ENCODE data around the gene ZNF33A.
"Not testable (repeated sequence)": the region's sequence is repeated elsewhere in the genome, so short reads cannot be mapped to it uniquely, and the experiment has no call there.

Gene ZNF33A

DNA sequence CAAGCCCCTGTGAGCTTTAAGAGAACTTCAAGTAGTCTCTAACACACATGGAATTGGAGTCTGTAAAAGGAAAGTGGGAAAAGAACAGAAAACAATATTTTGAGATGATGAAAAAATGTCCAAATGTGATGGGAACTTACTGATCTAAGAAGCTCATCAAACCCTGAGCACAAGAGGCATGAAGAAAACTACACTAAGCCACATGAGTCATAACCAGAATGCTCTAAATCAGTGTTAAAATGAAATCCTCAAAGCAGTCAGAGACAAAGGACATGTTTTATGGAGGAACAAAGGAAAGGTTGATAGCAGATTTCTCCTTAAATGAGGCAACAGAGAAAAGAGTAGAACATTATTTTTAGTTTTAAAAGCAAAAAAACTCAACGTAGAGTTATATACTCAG, 37.2 kb downstream of the ZNF33A start:
- no peak for DNase-seq

DNA sequence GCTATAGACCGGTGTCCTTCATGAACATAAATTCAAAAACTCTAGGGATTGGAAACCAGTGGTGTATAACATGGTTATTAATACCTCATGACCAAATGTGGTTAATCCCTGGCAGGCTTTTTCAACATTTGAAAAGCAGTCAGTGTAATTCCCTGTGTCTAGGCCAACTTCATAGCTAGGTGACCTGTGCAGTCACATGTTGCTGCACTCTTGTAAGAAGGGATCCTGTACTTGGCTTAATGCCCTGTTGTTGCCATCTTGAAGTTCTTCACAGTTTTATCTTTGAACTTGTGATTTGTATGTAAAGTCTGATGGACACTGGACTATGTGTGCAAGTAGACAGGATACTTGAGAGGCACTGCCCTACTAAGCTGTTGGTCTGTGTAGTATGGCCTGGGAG, 39.7 kb downstream of the ZNF33A start:
- no peak for DNase-seq

DNA sequence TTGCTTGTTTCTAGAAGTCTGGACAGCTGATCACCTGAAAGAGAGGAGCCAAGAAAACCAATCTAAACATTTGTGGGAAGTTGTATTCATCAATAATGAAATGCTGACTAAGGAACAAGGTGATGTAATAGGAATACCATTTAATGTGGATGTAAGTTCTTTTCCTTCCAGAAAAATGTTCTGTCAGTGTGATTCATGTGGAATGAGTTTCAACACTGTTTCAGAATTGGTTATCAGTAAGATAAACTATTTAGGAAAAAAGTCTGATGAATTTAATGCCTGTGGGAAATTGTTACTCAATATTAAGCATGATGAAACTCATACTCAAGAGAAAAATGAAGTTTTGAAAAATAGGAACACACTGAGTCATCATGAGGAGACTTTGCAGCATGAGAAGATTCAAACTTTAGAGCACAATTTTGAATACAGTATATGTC, 43.9 kb downstream of the ZNF33A start:
- DNase-seq, result no peak

DNA sequence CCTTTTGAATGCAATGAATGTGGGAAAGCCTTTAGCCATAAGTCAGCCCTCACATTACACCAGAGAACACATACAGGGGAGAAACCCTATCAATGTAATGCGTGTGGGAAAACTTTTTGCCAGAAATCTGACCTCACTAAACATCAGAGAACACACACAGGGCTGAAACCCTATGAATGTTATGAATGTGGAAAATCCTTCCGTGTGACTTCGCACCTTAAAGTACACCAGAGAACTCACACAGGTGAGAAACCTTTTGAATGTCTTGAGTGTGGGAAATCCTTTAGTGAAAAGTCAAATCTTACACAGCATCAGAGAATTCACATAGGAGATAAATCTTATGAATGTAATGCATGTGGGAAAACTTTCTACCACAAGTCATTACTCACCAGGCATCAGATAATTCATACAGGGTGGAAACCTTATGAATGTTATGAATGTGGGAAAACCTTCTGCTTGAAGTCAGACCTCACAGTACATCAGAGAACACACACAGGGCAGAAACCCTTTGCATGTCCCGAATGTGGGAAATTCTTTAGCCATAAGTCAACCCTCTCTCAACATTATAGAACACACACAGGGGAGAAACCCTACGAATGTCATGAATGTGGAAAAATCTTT, 44.9 kb downstream of the ZNF33A start:
- DNase-seq, result not testable (repeated sequence)

DNA sequence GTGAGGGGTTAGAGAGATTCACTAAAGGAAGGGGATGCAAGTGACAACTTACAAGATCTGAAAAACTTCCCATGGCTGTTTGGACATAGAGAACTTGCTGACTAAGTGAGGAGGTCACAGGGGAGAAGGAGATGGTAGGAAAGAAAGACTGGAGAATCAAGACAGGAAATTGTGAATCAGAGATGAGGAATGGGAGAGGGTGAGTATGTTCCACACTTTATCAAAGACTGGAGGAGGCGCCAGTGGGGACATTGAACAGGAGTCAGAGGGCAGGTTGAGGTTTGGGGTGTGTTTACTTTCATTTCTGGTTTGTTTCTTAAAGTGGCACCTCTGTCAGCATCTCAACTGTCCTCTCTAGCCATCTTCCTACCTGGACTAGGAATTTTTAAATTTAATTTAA, 59.2 kb downstream of the ZNF33A start:
- DNase-seq, result not testable (repeated sequence)

DNA sequence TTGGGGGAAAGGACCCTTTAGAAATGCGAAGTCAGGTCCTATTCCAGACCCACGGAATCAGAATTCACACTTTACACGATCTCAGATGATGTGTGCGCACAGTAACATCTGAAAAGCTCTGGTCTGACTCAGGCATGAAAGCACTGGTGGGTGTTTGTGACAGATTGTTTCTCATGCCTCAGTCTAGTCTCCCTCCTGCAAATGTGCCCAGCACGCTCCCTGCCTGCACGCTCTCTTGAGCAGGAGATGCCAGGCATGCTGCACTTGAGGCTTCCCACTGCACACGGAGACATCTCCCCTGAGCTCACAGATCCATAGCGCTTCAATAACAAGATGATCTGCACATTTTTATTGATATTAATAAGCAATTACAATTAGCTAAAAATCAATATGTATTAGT, 60.0 kb downstream of the ZNF33A start:
- DNase-seq, result no peak

DNA sequence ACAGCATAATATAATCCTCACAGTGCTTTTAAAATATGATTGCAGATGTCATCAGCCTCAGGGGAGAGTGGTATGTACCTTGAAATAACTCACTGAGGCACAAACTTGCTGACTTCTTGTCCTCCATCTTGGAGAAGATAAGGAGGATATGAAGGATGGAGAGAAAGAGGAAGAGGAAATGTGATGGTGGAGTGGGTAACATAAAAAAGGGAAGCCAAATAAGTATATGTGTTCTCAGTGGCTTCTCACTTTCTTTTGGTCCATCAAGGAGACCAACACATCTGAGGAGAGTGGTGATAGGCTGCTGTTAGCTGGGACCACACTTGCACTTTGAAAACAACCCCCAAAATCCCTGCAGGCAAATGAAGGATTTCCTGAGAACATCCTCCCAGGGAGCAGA, 62.1 kb downstream of the ZNF33A start:
- no peak for DNase-seq

DNA sequence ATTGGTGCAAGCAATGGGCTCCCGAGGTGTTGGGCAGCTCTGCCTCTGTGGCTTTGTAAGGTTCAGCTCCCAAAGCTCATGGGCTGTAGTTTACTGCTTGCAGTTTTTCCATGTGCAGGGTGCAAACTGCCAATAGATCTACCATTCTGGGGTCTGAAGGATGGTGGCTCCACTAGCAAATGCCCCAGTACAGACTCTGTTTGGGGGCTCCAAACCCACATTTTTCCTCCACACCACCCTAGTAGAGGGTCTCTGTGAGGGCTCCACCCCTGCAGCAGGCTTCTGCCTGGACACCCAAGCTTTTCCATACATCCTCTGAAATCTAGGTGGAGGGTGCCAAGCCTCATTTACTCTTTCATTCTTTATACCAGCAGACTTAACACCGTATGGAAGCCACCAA, 66.2 kb downstream of the ZNF33A start:
- no peak for DNase-seq

DNA sequence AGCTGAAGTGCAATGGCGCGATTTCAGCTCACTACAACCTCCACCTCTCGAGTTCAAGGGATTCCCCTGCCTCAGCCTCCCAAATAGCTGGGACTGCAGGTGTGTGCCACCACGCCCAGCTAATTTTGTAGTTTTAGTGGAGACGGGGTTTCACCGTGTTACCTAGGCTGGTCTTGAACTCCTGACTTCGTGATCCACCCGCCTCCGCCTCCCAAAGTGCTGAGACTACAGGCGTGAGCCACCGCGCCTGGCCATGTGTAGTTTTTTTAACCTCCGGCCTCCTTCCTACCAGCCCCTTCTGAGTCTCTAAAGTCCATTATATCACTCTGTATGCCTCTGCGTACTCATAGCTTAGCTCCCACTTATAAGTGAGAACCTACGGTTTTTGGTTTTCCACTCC, 82.8 kb downstream of the ZNF33A start:
- not testable (repeated sequence) for DNase-seq

DNA sequence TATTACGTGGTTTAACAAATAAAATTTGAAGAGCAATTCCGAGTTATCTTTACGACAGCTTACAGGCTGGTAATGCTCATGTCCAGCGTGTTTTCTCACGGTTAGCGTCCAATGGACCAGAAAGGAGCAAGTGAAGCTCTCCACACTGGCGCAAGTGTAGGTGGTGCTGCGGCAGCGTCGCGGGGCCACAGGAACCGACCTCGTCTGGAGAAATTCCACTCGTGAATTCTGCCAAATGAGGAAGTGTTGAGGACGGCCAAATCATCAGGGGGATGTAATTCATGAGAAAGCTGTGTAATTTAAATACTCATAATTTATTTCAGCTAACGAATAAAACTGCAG, 83.3 kb downstream of the ZNF33A start:
- no peak for DNase-seq

DNA sequence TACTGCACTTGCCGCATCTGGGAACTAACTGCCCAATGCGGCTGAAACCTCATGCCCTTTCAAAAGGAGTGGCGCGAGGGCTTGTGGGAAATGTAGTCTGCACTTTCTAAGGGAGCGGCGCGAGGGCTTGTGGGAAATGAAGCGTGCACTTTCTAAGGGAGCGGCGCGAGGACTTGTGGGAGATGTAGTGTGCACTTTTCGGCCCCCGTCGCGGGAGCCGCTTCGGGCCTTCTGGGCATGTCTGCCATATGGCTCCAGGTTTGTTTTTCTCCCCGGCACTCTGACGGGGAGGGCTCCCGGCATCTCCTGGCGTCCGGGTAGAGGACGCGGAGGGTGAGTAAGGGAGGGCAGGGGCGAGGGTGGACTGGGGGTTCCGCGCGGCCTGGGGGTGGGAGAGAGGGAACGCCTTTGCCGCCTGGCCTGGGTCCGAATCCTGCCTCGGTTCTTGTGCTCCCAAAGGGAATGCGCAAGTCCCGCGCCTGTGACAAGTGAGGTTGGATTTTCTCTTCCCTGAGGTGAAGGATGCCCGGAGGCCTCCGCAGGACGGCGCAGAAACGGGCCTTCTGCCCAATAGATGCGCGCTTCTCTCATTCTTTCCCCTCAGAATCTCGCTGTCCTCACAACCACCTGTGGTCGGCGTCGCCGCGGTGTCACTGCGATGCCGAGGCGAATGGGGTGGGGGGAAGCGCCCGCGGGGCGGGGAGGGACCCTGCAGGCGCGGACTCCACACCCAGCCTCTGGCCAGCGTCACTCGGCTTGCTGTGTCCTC, 83.9 kb downstream of the ZNF33A start, which contains the start of gene ZNF37A:
ZNF37A (plus strand) TSS at position 180 of the 769 bp plus-strand sequence. CDS start 2,281 bp downstream, outside the sequence.
- peak; percentile 79 to 91 (median 86) for DNase-seq

DNA sequence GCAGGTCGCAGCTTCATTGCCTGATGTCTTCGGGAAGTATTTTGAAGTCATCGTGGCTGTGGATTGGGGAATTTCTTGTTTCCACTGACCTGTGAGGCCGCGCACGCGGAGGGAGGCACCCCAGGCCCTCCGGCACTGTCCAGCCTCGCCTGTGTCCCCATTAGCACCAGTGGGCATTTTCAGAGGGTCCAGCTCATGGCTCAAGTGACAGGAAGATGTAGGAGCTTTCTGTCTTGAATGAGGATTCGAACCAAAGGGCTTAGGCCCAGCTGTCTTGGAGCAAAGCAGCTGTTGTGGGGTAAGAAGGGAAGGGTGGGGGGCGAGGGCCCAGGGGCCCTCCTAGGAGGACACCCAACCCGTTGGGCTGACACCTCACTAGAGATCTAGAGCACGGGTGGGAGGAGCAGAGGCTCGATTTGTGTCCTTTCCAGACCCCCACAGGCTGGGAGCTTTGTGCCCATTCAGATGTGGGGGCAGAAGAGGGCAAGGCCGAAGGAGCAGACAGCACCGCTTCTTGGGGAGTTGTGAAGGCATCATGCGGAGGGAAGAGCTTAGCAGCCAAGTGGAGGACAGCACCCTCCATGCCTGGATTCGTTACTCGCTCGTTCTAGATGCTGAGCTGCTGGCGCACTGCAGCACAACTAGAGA, 84.6 kb downstream of the ZNF33A start:
- DNase-seq, result peak in 1 of 6 experiments; percentile 16

DNA sequence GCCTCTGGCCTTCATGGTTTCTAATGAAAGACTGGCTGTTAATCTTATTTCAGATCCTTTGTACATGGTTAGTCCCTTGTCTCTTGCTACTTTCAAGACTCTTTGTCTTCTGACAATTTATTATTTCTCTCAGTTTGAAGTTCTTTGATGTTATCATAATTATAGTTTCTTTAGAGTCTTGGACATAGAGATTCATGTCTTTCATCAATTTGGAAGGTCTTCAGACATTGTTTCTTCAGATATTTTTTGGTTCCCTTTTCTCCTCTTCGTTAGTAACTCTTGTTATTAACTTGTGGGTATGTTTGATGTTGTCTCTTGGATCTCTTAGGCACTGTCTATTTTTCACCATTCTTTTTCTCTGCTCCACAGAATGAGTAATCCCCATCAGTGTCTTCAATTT, 92.4 kb downstream of the ZNF33A start:
- no peak for DNase-seq

DNA sequence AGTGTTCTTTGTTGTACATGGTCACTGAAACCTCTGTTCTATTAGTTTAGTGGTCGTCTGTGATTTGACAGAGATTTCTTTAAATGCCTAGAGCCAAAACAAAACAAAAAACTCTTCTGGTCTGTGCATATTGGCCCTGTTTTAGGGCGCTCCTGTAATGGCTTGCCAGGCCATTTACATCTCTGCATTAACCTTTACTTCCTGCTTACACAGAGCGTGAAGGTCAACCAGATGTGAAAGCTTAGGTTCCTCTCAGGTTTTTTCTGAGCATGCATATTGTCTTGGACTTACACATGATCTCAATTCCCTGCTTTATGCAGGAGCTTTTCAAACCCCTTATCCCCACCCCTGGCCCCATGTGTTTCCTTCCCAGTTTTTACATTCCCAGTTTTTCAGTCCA, 93.3 kb downstream of the ZNF33A start:
- no peak for DNase-seq

DNA sequence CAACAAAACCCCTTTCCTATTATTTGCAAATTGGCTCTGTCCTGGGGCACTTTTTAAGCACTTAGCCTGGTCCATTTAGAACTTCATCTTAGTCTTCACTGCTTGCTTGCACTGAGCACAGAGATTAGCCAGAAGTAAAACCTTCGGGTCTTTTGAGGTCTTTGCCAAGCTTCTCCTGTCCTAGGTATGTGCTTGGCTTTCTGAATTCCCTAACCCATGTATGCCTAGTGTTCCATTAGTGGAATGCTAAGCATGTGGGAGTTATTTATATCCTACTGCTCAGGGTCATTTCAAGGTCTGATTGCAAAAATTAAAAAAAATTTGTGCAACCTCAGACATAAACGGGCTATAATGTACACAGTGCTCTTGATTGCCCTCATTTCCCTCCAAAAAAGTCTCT, 101.7 kb downstream of the ZNF33A start:
- no peak for DNase-seq

Data from stimulated activated naive CD4-positive, alpha-beta T cell (primary cell).